HG03575 (cell line): ENCODE measurements around the gene FAM168A.

ENCODE experiments used
- ATAC-seq: cut with Tn5 transposase; IDR thresholded peaks from one replicate; pipeline ENCODE4 v1.9.1; 2021; ENCODE audit not compliant: unreplicated experiment, insufficient number of reproducible peaks, low FRiP score; ENCODE audit errors: extremely low read depth

The FAM168A gene

DNA sequence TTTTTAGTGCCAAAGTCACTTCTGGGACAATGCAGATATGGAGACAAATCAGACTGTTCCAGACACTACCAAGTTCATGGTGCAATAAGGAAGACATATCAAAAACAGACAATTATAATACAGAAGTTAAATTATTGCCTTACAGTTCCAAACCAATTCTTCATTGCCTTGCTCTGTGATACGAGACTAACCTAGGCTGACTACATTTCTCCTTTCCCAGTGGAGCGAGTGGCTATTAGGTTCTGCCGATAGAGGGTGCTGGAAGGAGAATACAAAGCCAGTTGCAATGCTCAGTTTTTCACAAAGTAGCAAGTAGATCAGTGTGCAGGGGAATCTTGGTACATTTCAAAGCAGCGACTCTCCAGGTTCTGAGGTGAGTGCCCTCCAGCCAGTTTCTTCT, 67.8 kb downstream of the FAM168A start:
- no peak for ATAC-seq

DNA sequence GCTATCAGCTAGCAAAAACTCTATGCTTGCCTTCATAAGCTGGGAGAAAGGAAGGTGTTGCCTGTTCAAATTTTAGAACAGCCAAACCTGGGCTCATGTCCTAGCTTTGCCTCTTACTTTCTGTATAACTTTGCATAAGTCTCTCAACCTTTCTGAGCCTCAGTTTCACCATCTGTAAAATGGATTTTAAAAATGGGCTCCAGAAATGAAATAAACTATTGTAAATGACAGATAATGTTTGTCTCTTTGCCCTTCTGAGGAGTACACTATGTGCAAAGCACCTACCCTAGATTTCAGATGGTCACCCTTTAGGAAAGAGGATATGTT, 68.7 kb downstream of the FAM168A start:
- ATAC-seq, result no peak

DNA sequence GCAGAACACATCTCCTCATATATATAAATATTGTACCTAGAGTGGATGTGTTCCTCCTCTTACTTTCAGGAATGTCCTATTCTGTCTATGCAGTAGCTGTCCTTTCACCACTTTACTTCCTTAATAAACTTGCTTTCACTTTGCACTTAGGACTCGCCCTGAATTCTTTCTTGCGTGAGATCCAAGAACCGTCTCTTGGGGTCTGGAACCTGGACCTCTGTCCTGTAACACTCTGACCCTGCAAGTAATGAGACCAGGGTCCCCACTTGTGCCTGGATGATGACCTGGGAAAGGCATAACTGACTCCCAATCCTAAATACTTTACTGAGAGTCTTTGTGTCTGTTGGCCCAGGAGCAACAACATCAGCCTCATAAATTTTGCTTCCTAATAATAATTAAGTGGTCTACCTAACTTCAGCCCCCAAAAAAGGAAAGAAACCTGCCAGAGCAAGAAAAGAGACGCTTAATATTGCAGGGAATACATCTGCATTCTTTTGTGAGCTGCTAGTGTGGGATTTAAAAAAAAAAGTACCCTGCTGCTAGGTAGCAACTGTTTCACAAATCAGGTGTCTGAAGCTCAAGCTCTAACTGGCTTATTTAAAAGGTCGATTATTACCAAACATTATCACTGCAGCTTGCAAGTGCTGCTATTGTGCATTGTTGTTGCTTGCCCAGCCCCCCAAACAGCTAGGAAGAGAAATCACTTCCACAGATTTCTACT, 69.3 kb downstream of the FAM168A start:
- ATAC-seq, result no peak

DNA sequence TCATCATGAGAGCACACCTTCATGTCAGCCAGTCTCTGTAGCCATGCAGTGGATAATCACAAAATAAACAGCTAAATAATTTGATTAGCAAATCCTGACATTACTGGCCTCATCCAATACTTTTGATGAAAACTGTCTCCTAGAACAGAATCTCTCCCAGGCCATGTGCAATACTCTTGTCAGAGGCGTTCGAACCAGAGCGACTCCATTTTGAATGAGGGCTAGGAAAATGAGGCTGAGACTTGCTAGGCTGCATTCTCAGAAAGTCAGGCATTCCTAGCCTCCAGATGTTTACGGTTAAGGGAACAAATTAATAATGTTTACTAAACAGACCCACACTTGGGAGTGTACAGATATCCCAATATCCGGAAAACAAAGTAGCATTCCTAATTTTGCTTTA, 69.9 kb downstream of the FAM168A start:
- no peak for ATAC-seq

DNA sequence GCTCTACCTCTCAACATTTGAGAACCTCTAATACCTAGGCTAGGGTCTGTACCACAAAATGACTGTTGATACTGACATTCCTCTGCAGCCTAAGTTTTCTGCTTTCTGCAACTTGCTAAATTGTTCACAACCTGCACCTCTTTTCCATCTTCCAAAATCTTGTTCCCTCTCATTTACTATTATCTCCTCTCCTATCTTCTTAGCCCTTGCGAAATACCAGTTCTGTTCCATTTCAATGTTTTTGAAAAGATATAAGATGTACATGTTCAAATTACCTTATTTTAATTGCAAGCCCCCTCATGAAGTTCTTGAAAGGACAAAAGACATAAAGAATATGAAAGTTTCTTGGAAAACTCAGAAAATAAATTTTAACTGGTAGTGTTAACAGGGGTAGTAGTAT, 72.3 kb downstream of the FAM168A start:
- no peak for ATAC-seq

DNA sequence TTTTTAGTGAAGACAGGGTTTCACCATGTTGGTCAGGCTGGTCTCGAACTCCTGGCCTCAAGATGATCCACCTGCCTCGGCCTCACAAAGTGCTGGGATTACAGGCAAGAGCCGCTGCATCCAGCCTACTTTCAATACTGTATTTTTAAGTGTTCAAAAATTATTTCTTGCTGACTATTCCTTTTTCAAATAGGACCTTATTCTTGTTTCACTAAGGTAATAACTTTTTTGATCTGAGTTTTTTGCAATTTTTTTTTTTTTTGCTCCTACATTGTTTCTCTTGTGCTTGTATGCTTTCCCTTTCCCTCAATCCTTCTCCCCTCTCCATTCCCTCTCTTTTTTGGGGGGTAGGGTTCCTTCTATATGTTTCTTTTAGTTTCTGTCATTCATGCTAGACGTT, 73.1 kb downstream of the FAM168A start:
- no peak for ATAC-seq

DNA sequence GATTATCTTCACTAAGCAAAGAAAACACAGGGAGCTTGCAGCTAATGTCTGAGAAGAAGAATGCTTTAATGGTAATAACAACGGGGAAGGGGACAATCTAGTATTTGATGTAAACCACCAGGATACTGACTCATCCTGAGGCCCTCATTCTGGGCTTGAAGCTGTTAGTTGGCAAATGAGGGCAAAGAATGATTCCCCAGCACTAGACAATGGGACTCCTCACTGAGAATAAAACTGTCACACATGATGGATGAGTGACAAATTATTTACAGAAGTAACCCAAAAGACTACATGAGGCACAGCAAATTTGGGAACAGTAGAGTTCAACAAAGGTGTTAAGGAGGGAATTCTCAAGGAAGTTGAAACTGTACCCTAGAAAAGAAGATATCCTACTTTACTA, 76.3 kb downstream of the FAM168A start:
- ATAC-seq, result no peak

DNA sequence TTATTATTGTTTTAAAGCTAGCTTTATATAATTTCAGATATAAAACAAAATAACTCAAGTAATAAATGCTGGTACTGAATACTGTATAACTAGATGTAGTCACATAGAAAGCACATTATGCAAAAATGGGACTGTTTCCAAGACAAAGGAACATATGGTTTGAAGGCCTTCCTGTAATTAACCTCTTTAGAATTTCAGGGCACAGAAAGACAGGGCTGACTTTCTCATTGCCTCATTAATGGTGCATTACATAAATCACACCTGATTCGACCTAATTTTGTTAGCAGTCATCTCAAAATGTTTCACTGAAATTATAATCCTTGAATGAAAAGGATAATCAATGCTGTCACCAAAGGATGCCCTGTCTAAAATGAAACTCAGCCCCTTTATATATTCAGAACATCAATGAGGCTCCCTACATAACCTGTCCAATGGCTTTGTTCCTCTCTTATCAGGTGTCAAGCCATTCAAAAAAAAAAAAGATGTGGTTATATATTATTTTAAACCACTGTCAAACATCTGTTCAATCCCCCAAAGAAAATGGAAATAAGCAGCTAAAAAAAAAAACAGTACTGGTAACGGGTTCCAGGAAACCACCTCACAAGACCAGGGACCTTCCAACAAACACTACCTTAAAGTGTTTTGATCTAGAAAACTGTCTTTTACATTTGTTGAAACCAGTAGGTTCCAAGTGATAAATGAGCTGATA, 77.4 kb downstream of the FAM168A start:
- ATAC-seq, result no peak

DNA sequence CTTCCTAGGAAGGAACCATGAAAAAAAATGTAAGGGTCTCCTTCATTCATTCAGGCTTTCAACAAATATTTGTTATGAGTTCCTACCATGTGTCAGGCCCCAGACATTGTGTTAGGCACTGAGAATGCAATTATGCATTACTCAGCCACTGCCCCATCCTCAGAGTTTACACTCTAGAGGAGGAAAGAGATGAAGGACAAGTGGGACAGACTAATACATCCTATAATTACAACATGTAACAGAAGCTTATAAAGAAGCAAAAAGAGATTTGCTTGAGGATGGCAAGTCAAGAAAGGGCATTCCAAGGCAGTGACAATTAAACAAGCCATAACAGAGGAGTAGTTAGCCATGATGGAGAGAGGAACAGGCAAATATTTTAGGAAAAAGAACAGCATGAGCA, 78.6 kb downstream of the FAM168A start:
- ATAC-seq, result no peak

DNA sequence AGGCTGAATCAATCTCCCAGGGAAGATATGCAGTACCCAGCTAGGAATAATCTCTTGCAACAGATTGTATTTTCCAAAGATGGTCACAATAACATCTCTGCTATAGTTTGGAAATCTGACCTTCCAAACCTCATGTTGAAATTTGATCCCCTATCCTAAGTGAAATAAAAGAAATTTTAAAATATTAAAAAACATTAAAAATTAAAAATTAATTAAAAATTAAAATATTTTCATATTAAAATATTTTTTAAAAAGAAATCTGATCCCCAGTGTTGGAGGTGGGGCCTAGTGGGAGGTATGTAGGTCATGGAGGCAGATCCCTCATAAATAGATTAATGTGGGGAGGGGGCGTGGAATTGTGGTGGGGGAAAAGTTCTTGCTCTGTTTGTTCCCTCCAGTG, 79.7 kb downstream of the FAM168A start:
- no peak for ATAC-seq

DNA sequence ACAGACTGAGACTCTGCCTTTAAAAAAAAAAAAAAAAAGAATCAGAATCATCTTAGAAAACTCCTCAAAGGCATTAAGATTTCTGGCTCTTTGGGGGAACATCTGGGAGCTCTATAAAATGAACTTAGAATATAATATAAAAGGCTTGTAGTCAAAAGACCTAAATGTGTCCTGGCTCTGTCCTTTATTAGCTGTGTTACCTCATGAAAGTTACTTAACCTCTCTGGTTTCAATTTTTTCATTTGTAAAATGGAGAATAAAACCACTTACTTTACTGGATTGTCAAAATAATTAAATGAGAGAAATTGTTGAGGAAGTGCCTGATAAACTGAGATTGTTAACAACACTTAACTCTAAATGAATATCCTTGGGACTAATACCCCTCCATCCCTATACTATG, 81.8 kb downstream of the FAM168A start:
- ATAC-seq, result no peak

DNA sequence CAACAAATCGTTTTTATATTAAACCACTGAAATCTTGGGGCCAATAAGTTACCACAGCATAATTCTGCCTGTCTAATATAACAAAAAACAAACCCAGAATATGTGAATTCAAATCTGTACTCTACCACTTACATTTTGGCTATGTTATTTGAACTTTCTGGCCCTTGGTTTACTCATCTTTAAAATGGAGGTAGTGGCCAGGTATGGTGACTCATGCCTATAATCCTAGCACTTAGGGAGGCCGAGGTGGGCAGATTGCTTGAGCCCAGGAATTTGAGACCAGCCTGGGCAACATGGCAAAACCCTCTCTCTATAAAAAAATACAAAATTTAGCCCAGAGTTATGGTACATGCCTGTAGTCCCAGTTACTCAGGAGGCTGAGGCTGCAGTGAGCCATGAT, 84.2 kb downstream of the FAM168A start:
- ATAC-seq, result no peak

DNA sequence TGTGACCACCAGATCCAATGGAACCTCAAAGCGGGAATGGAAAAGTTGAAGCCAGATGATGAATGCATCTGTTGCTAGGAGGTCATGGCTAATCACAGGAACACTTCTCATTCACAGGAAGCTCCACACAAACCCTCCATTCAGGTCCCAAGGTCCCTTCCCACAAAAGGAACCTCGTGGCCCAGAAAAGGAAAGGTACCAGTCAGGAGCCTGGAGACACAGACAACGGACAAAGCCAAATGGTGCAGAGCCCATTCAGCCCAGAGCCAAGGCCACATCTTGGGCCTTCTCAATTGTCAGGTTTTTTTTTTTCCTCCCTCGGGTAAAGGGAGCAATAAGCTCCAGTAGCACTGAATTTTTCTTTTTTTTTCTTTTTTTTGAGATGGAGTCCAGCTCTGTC, 87.0 kb downstream of the FAM168A start:
- ATAC-seq, result no peak

DNA sequence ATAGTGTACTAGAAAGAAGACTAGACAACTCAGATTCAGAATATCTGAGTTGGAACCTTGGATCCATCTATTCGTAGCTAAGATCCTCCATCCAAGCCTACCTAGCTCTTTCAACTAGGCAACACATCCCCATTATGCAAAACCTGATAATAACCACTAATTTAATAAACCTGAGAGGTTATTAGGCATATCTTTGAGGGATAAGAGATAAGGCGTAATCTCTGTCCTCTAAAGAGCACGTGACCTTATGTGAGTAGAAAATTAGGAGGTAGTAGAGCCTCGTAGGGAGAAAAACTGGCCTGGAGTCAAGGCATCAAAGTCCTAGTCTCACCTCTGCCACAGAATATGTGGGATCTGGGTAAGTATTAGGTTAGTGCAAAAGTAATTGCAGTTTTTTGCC, 87.8 kb downstream of the FAM168A start:
- ATAC-seq, result no peak

DNA sequence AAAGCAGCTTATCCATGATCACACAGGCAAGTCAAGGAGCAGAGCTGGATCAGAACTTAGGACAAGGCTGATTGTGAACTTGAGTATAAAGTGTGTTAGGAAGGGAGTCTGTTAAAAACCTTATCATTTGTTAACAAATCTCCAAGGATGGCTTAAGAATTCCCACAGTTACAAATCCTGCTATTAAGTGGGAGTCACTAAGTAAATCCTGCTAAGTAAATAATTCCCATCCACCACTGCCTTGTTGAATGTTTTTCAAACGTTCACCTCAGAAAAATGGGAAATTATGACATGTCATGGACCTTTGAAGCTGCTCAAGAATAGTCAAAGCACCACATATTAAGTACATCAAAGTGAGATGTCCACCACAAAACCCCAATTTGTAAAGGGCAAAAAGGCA, 88.7 kb downstream of the FAM168A start:
- no peak for ATAC-seq

DNA sequence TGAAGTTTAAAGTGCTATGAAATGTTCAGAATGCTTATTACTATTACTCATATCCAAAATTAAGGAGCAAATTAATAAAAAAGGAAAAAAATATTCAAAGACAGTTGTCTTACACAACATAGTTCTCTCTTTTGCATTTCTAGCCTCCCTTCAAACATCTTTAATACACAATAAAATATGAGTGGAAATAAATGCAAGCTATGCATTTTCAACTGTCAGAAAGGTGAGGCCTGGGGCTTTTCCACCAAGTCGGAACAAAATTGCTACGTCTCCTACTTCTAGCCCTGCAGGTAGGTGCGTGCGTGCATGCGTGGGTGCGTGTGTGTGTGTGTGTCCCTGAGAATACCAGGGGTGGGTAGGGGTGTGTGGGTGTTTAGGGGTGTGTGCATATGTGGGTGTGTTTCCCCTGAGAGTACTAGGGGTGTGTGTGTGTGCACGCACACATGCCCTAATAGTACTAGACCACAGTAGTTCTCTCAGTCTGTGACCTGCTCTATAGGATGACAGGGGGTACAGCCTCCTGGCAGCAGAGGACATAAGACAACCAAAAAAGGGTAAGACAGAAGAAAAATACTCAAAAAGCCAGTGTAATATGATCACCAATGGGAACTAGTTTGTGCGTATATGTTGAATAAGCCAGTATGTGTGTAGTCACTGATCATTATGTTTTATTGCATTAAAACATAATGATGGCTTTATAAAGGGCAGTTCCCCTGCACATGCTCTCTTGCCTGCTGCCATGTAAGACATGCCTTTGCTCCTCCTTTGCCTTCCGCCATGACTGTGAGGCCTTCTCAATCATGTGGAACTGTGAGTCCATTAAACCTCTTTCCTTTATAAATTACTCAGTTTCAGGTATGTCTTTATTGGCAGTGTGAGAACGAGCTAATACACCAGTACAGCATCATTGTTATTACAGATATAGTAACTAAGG, 89.4 kb downstream of the FAM168A start:
- ATAC-seq, result no peak

DNA sequence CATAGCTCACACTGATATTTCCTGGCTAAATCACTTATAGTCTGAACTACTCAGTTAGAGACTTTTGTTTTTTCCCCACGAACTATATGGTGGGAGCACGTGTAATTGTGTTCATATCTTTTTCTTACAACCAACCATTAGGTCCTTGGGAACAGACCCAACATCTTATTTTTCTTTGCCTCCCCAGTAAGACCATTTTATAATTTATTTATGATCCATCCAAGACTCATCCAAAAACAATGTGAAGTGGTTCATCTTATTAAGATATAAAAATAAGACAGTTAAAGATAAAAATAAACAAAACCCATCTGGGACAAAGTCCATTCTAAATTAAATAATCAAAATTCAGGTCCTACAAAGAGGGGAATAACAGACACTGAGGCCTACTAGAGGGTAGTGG, 90.8 kb downstream of the FAM168A start:
- ATAC-seq, result no peak

DNA sequence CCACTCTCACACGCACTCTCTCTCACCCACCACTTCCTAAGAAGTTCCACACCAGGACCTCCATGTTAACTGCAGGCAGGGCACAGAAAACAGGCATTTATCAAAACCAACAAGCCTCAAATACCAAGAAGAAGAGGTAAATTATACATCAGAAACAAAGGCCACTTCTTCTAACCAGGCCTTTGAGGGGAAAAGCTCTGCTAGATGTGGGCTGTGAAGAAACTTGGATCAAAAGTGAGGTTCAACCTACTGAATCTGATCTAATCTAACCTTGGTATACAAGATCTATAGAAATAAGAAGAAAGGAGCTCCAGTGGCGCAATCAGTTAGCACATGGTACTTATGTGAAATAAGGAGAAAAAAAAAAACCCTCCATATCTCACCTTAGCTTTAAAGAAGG, 91.9 kb downstream of the FAM168A start:
- no peak for ATAC-seq

DNA sequence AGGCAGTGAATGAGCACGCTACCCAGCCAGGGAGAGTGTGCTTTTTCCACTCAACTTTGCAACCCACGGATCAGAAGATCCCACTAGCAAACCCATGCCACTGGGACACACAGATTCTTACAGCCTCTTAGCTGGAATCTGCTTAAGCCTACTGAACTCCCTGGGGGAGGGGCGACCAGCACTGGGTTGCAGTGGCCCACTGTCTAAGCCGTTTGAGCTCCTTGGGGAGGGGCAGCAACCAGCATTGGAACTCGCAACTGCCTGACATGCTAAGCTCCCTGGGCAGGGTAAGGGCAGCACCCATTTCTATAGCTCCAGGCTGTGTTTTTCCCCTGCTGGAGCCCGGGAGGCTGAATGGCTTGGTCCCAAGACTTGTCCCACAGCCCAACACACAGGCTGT, 99.6 kb downstream of the FAM168A start:
- no peak for ATAC-seq

DNA sequence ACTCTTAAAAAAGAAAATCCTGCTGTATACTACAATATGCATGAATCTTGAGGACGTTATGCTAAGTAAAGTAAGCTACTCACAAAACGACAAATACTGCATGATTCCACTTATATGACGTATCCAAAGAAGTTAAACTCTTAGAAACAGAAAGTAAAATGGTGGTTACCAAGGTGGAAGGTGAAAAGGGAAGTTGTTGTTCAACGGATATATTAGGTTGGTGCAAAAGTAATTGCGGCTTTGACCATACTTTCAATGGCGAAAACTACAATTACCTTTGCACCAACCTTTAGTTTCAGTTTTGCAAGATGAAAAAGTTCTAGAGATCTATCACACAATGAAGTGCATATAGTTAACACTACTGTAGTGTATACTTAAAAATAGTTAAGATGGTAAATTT, 101.8 kb downstream of the FAM168A start:
- ATAC-seq, result no peak
